GM21381 (cell line): ENCODE data around the gene TRIP4.
"Not testable (repeated sequence)": the region's sequence is repeated elsewhere in the genome, so short reads cannot be mapped to it uniquely, and the experiment has no call there.

ENCODE experiments used
- ATAC-seq: cut with Tn5 transposase; IDR thresholded peaks from one replicate; pipeline ENCODE4 v1.9.1; 2021; ENCODE audit warnings: mild to moderate bottlenecking, moderate library complexity; ENCODE audit not compliant: unreplicated experiment

Gene TRIP4

GRCh38 chr15:64381000-64381751, 6.5 kb upstream of the TRIP4 start, which contains the start of gene PCLAF:
PCLAF (minus strand) TSS chr15:64381441; CDS start chr15:64381371, 70 bp downstream.
- peak; percentile 99 for ATAC-seq

DNA sequence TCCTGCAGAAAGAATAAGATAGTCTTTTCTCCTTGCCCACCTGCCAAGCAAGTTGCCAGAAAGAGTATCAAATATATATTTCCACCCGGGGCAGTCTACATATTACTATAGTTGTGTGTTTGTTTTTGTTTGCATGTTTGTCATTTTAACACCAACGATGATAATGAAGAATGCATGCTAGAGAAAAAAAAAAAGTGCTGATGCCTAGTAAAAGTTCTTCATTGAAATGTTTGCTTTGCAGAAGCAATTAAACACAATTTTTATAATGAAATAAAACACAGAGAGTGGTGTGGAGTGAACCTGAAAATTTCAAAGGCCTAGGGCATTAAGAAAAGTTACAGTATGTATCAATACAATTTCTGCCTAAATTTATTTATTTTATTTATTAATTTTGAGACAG, 3.9 kb upstream of the TRIP4 start:
- ATAC-seq, result no peak

DNA sequence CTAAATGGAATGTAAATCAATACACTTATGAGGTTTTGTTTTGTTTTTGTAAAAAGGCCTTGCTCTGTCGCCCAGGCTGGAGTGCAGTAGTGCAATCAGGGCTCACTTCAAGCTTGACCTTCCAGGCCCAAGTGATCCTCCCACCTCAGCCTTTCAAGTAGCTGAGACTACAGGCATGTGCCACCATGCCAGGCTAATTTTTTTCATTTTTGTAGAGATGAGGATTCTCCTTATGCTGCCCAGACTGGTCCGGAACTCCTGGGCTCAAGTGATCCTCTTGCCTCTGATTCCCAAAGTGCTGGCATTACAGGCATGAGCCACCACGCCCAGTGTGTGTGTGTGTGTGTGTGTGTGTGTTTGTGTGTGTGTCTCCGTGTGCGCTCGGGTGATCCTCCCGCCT, 1.3 kb upstream of the TRIP4 start:
- no peak for ATAC-seq

GRCh38 chr15:64389036-64389435, 1.4 kb downstream of the TRIP4 start:
- no peak for ATAC-seq

DNA sequence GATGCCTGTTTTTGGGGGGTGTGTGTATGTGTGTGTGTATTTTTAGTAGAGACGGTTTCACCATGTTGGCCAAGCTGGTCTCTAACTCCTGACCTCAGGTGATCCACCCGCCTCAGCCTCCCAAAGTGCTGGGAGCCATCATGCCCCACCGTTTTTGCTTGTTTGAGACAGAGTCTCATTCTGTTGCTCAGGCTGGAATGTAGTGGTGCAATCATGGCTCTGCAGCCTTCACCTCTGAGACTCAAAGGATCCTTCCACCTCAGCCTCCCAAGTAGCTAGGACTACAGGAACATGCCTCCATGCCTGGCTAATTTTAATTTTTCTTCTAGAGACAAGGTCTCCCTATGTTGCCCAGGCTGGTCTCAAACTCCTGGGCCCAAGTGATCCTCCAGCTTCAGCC, 4.8 kb downstream of the TRIP4 start:
- ATAC-seq, result not testable (repeated sequence)

- no peak for ATAC-seq
Measured at GRCh38 chr15:64396789-64397188, 9.2 kb downstream of the TRIP4 start.

DNA sequence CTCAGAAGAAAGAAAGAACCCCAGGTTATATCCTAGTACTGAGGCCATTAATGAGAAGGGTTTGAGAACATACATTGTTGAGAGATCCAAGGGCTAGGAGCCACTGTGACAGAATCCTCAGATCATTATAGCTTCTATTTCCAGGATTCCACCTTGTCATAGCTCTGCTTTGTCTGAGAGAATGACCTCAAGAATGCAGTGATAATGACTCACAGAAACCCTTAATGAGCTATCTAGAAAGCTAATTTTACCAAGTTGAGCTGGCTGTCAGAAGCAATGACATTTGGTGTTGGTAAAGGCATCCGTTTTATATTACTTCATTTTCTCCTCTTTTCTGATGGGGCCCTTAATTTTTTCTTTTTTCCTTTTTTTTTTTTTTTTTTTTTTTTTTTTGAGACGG, 10.9 kb downstream of the TRIP4 start:
- ATAC-seq, result no peak

DNA sequence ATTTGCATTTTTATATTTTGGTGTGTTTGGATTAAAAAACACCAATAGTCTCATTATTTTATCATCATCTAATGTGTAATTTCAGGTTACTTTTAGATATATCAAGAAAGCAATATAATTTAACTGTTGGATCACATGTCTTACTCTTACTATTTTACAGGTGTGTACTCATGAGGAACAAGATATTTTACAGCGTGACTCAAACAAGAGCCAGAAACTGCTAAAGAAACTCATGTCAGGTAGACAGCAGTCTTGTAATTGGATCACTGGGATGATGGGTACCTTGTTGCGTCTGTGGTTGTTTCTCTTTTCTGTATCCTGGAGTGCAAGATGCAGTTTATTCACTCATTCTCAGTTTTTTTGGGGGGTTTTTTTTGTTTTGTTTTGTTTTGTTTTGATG, 12.9 kb downstream of the TRIP4 start:
- no peak for ATAC-seq

- ATAC-seq, result no peak
Measured at GRCh38 chr15:64412216-64412615, 24.6 kb downstream of the TRIP4 start.

DNA sequence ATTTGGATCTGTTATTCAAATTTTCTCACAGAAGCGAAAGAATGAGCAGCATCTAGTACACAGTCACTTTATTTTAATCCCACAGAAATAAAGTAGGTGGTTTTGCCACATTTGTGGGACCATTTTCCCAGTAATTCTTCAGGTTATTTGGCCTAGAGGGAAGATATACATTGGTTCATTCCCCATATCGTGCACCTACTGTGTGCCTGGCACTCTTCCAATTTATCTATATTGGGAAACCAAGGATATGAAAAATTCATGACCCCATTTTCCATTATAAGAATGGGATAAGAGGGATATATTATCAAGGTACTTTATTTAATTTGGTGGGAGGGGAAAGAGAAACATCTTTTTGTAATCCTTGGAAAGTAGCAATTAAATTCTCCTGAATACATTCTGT, 35.1 kb downstream of the TRIP4 start:
- ATAC-seq, result no peak

DNA sequence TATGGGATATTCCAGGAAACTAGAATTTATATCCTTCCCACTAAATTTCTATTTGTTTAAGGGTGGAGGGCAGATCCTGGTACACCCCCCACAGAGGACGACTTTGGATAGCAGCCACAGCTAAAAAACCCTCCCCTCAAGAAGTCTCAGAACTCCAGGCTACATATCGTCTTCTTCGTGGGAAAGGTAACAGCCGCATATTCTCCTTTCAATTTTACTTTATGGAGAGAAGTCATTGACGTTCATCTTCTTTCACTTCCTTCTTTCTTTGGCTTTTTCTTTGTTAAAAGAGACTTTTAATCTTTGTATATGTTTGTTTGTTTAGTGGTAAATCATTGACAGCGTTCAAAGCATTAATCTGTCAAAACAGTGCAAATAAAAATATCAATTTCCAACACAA, 36.3 kb downstream of the TRIP4 start:
- ATAC-seq, result no peak

DNA sequence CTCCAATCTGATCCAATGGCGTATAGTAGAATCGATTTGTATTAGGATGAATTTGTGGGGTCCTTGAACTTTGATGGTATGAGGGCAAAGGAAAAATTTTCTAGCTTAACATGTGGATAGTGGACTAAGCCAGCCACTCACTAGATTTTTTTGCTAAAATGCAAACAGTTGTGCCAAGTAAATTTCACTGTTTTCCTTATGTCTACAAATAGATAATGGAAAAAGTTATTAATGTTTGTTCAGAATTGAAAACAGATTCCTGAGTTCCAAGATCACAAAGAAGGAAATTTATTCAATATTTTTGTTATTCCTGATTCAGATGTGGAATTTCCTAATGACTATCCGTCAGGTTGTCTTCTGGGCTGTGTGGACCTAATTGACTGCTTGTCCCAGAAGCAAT, 37.6 kb downstream of the TRIP4 start:
- ATAC-seq, result no peak

- ATAC-seq, result no peak
Measured at GRCh38 chr15:64426845-64427465, 39.3 kb downstream of the TRIP4 start.

DNA sequence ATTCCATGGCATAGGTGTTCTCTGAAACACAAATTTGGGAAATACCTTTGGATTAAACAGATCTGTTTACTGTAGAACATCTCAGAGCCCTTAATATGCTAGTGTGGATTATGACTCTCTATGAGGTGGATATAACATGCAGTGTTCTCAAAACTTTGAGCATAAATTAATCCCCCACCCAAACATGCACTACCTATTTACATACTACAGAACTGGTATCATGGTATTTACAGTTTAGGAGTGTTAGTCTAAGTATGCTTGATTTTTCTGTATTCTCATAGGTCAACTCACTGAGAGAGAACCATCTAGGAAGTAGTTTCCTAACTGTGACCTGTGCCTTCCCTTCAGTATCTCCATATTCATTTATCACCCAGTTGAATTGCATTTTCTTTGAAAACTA, 41.8 kb downstream of the TRIP4 start:
- ATAC-seq, result no peak

- ATAC-seq, result no peak
Measured at GRCh38 chr15:64430000-64430735, 42.5 kb downstream of the TRIP4 start.

GRCh38 chr15:64437982-64438381, 50.3 kb downstream of the TRIP4 start:
- no peak for ATAC-seq

- ATAC-seq, result no peak
Measured at GRCh38 chr15:64438653-64439447, 51.2 kb downstream of the TRIP4 start.

- ATAC-seq, result no peak
Measured at GRCh38 chr15:64441852-64442251, 54.2 kb downstream of the TRIP4 start.

GRCh38 chr15:64443016-64443415, 55.4 kb downstream of the TRIP4 start:
- no peak for ATAC-seq

DNA sequence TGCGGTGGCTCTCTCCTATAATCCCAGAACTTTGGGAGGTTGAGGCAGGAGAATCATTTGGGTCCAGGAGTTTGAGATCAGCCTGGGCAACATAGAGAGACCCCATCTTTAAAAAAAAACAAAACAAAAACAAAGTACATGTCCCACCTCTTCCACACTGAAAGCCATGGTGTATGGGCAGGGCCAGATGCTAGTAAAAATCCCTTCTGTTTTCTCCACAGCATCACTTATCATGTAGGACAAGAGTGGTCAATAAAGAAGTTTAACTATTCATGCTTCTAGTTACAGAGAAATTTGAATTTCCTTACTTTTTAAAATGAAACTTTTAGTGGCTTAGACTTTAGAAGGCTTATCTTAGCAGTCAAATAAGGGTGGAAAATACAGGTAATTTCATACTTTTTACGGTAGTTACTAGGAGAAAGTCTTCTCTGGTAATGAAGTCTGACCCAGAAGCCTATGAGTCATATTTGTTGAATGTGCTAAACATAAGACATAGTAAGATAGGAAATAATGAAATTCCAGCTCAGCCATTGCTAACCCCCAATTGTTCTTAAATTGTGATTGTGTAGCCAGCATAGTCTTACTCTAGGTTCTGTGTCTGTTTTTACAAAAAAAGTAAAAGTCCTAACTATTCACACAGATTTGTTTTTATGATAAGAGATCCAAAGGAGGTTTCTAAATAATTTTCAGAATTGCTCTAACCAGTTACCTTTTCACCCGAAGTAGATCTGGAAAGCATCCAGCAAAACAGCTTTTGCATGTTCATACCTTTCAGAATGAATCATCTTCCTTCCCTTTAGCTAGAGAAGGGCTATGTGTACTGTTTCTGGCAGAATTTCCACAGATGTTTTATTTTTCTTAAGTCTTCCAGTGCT, 56.3 kb downstream of the TRIP4 start:
- peak; percentile 64 for ATAC-seq
